IPS-18a (cell line): ENCODE measurements around the gene TMEM132A.
A peak's percentile ranks its signal among the peaks of the same experiment; 100 is the strongest.

ENCODE experiments used
- H3K27ac ChIP-seq: one replicate; pipeline ENCODE4 v1.5.1; 2013; ENCODE audit warnings: low read length
- H3K27me3 ChIP-seq: one replicate; pipeline ENCODE4 v1.6.1; 2013; ENCODE audit warnings: mild to moderate bottlenecking, low read length; ENCODE audit not compliant: control insufficient read depth, insufficient read depth
- H3K36me3 ChIP-seq: one replicate; pipeline ENCODE4 v1.6.1; 2013; ENCODE audit warnings: low read depth, low read length; ENCODE audit not compliant: control insufficient read depth
- H3K4me1 ChIP-seq: one replicate; pipeline ENCODE4 v1.6.1; 2013; ENCODE audit warnings: low read depth, low read length; ENCODE audit not compliant: control insufficient read depth
- H3K4me3 ChIP-seq: one replicate; pipeline ENCODE4 v1.5.1; 2013; ENCODE audit warnings: low read length
- H3K9ac ChIP-seq: one replicate; pipeline ENCODE4 v1.6.1; 2013; ENCODE audit warnings: mild to moderate bottlenecking, low read length, moderate library complexity
- H3K9me3 ChIP-seq: one replicate; pipeline ENCODE4 v1.6.1; 2013; ENCODE audit warnings: low read depth, low read length; ENCODE audit not compliant: control insufficient read depth

The TMEM132A gene

DNA sequence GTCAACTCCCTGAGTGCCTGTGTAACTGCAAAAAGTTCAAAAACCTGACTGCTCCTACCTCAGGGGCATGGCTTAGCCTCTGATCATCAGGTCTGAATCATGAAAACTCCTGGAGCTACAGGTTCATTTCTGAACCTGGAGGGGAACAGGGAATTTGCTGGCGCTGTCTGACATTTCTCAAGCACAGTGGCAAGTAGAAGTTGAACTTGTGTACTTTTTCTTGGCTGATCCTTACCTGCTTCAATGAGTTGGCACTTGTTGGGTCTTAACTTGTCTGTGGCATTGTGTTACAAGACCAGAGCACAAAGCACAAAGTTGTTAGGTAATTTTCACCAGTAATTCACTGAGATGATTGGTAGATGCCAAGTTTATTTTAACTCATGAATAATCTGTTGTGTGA is 7.0 kb upstream of the TMEM132A start:
- Histone ChIP-seq H3K36me3 (peaks cover 24% of the 10 kb centered on the region), H3K27me3 (peaks cover 4% of the 10 kb centered on the region), H3K27ac (no peak overlapping the region), H3K4me1 (peaks cover 25% of the 10 kb centered on the region), H3K9me3 (no peaks in the 10 kb centered on the region), H3K9ac (no peak overlapping the region), H3K4me3 (no peak overlapping the region)

DNA sequence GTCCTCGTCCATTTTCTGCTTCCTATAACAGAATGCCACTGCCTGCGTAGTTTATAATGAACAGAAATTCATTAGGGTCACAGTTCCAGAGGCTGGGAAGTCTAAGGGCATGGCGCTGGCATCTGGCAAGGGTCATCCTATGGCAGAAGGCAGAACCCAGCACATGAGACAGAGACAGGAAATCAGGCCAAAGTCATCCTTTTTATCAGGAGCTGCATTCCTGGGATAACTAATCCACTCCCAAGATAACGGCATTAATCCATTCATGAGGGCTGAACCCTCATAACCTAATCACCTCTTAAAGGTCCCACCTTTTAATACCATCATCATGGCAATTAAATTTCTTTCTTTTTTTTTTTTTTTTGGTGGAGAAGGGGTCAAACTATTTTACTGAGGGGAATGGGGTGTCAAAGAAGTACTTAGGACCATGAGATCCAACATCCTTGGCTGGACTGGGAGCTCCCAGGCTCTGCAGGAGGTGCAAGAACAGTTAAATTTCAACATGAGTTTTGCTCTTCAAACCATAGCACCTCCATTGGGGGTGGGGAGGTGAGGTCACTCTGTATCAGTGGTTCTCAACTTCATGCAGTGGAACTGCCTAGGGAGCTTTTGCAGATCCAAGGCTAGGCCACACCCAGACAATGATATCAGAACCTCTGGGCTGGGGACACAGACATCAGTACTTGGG is 5.9 kb upstream of the TMEM132A start:
- Histone ChIP-seq H3K9me3 (no peaks in the 10 kb centered on the region), H3K27ac (no peak overlapping the region), H3K36me3 (peaks cover 24% of the 10 kb centered on the region), H3K4me3 (no peak overlapping the region), H3K27me3 (peaks cover 4% of the 10 kb centered on the region), H3K4me1 (peaks cover 20% of the 10 kb centered on the region), H3K9ac (no peak overlapping the region)

DNA sequence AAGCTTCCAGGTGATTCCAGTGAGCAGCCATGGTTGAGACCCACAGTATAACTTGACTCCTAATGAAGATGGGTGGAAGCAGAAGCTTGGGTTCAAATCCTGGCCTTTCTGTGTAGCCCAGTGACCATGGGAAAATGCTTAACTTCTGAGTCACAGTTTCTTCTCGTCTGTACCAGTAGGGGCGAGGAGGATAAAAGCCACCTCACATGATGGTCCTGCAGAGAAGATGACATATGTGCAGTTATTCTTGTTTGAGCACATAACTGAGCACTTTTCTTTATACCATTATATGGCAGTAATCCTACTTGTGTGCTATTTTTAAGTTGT is 5.4 kb upstream of the TMEM132A start:
- Histone ChIP-seq H3K36me3 (peaks cover 24% of the 10 kb centered on the region), H3K4me3 (no peak overlapping the region), H3K9ac (no peak overlapping the region), H3K4me1 (peaks cover 21% of the 10 kb centered on the region), H3K27me3 (peaks cover 4% of the 10 kb centered on the region), H3K27ac (no peak overlapping the region), H3K9me3 (no peaks in the 10 kb centered on the region)

DNA sequence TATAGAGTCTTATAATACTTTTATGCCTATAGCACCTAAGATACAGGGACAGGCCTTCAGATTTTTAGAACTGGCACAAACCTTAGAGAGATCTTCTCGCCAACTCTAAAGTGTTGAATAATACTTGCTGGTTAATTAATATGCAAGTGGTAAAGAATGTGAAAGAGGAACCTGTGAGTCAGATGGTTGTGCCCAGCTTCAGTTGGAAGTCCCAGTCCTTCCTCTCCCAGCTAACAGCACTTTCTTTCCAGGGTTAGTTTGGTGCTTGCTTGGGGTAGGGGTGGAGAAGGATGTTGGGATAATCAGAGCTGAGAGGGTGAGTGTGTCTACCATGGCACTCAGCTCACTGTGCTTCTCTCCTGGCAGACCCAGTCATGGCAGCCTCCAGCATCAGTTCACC is 4.9 kb upstream of the TMEM132A start:
- Histone ChIP-seq H3K27me3 (peaks cover 4% of the 10 kb centered on the region), H3K4me1 (peaks cover 21% of the 10 kb centered on the region), H3K4me3 (no peak overlapping the region), H3K9ac (no peak overlapping the region), H3K36me3 (peaks cover 24% of the 10 kb centered on the region), H3K9me3 (no peaks in the 10 kb centered on the region), H3K27ac (no peak overlapping the region)

DNA sequence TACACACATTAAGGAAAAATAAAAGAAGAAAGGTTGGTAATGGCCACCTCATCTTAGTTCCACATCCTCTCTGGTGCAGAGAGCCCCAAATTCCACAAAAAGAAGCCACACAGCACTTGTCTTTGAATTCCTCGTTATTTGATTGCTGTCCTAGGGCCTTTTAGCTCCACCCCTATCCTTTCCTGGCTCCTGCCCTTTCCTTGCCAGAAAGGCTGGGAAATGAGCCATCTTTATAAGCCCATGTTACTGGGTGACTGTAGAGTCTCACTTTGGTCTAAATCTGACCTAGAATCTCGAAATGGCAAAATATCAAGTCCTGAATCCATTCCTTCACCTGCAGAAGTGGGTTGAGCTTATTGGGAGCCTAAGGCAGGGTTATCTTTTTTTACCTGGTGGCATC is 4.3 kb upstream of the TMEM132A start:
- peaks cover 2% of the 10 kb centered on the region for H3K27me3 ChIP-seq
- H3K9me3 ChIP-seq, result no peaks in the 10 kb centered on the region
- H3K4me1 ChIP-seq, result peaks cover 20% of the 10 kb centered on the region
- no peak overlapping the region for H3K27ac ChIP-seq
- peaks cover 24% of the 10 kb centered on the region for H3K36me3 ChIP-seq
- no peak overlapping the region for H3K4me3 ChIP-seq
- H3K9ac ChIP-seq, result no peak overlapping the region

DNA sequence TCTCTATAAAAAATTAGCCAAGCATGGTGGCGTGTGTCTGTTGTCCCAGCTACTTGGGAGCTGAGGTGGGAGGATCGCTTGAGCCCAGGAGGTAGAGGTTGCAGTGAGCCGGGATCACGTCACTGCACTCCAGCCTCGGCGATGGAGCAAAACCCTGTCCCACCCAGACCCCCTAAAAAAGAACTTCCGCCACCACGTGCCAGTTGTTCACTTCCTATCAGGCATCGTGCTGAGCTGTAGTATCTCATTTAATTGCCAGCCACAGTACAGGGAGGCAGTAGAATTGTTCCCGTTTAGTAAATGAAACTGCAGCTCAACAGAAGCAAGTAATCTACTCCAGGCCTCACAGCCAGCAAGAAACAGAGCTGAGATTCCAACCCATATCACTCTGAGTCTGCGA is 3.0 kb upstream of the TMEM132A start:
- Histone ChIP-seq H3K27me3 (no peaks in the 10 kb centered on the region), H3K9me3 (no peaks in the 10 kb centered on the region), H3K9ac (no peak overlapping the region), H3K4me1 (peaks cover 21% of the 10 kb centered on the region), H3K27ac (no peak overlapping the region), H3K4me3 (no peak overlapping the region), H3K36me3 (peaks cover 24% of the 10 kb centered on the region)

DNA sequence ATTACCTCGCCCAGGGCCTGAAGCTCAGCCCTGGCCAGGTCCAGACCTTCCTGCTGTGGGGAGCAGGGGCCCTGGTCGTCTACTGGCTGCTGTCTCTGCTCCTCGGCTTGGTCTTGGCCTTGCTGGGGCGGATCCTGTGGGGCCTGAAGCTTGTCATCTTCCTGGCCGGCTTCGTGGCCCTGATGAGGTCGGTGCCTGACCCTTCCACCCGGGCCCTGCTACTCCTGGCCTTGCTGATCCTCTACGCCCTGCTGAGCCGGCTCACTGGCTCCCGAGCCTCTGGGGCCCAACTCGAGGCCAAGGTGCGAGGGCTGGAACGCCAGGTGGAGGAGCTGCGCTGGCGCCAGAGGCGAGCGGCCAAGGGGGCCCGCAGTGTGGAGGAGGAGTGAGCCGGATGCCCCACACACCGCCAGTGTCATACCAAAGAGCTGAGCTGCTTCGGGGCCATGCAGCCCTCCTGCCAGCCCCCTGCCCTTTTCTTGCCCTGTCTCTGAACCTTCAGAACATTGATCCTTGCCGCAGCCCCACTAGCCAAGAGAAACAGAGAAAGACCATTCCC is 2.4 kb upstream of the TMEM132A start:
- Histone ChIP-seq H3K27ac (no peak overlapping the region), H3K4me3 (no peak overlapping the region), H3K36me3 (peaks cover 24% of the 10 kb centered on the region), H3K4me1 (peaks cover 17% of the 10 kb centered on the region), H3K9ac (no peak overlapping the region), H3K9me3 (no peaks in the 10 kb centered on the region), H3K27me3 (no peaks in the 10 kb centered on the region)

DNA sequence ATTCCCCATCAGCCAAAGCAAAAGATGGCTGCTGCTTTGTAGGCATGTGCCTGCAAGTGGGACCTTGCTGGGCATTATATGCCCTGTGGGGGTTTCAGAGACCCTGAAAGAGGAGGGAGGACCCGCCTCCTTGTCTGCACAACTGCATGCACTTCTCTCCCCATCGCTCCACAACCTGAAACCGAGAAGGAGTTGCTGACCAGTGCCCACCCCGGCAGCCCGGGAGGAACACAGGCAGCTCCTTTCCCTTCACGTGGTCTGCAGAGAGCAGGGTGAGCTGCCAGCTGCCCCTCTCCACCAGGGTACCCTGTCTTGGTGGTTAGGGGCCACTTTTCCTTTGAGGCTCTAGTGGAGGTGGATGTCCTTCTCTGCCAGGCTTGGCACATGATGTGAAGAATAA is 1.4 kb upstream of the TMEM132A start:
- H3K36me3 ChIP-seq, result peaks cover 24% of the 10 kb centered on the region
- H3K9ac ChIP-seq, result no peak overlapping the region
- H3K27me3 ChIP-seq, result no peaks in the 10 kb centered on the region

DNA sequence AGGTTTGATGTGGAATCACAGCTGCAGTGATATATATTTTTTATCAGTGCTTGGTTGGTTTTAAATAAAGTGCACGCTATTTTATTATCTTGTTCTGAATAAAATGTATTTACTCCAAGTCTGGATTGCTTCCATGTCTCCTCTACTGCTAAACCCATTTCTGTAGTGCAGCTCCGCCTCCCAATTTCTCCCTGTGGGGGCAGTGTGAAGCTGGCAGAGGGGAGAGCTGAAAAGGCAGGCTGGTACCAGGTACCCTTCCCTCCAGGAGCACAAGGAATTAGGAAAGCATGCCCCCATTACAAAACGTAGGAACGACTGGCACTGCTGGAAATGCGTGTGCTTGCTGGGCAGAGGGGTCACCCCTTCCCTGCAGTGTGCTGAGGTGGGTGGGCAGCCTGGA is 934 bp upstream of the TMEM132A start:
- no peaks in the 10 kb centered on the region for H3K27me3 ChIP-seq
- H3K4me1 ChIP-seq, result peaks cover 17% of the 10 kb centered on the region
- H3K9me3 ChIP-seq, result no peaks in the 10 kb centered on the region
- H3K4me3 ChIP-seq, result no peak overlapping the region
- no peak overlapping the region for H3K9ac ChIP-seq
- peaks cover 28% of the 10 kb centered on the region for H3K36me3 ChIP-seq
- no peak overlapping the region for H3K27ac ChIP-seq

More for the DNA sequence above, 1.4 kb upstream of the TMEM132A start:
- Histone ChIP-seq H3K27ac (no peak overlapping the region), H3K9me3 (no peaks in the 10 kb centered on the region), H3K4me3 (no peak overlapping the region), H3K4me1 (peaks cover 17% of the 10 kb centered on the region)

DNA sequence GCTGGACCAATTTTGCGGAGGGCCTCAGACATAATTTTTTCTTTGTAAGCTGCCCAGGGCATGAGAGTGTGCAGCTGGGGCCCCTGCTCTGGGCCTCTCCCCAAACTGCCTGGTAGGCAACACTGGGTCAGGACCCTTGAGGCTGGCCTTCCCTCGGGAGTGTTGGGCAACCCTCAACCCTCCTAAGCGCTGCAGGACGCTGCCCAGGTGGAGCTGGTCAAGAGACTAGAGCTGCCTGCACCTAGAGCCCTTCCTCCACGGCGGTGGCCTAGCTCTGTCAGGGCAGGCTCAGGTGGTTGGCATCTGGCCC is 505 bp upstream of the TMEM132A start:
- Histone ChIP-seq H3K36me3 (peaks cover 32% of the 10 kb centered on the region), H3K4me3 (peak overlapping the region; percentile 83), H3K9ac (no peak overlapping the region), H3K9me3 (no peaks in the 10 kb centered on the region), H3K4me1 (peaks cover 17% of the 10 kb centered on the region), H3K27ac (no peak overlapping the region), H3K27me3 (no peaks in the 10 kb centered on the region)

DNA sequence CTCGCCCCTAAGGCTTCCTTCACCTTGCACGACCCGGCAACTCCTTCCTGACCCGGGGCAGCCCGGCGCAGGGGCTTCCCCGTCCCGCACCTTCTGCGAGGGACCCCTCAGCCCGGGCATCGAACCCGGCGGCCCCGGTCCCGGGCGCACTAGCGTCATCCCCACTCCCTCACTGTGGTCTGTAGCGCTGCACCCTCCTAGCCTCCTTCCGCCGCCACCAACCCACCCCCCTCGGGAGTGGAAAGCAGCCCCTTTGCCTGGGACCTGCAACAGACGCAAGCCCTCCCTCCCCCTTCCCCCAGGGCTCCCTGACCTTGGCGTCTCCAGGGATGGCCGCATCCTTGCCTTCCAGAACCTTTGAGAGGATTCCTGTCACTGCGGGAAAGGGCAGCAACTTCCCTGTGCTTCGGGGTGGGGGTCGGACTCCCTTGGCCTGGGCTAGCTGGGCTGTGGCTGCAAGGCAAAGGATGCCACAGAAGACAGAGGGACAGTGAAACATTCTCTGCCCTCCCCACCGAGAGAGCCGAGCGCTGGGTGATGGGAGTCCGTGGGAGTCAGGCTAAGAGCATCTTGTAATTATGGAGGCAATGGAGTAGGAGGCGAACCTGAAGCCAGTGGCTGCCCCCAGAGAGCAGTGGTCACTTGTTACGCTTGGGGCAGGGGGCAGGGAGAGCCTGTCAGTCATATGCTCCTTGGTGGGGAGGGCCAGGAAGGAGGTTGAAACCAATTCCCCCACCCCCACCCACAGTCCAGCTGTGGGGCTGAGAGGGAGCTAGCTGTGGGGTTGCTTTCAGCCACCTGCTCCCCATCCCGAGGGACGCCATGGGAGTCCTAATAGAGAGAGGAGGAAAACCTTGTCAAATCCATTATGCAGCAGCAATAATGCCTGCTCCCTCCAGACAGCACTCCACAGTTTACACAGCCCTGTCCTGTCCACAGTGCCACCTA is 920 bp downstream of the TMEM132A start:
- Histone ChIP-seq H3K27me3 (no peaks in the 10 kb centered on the region), H3K36me3 (peaks cover 35% of the 10 kb centered on the region), H3K9me3 (no peaks in the 10 kb centered on the region), H3K27ac (no peak overlapping the region), H3K4me3 (peak overlapping the region; percentile 83), H3K4me1 (peaks cover 17% of the 10 kb centered on the region), H3K9ac (peak overlapping the region; percentile 63)
